ENCODE measurements around the gene PCGF2.
"Not testable (repeated sequence)": the region's sequence is repeated elsewhere in the genome, so short reads cannot be mapped to it uniquely, and the experiment has no call there.

PCGF2 gene

DNA sequence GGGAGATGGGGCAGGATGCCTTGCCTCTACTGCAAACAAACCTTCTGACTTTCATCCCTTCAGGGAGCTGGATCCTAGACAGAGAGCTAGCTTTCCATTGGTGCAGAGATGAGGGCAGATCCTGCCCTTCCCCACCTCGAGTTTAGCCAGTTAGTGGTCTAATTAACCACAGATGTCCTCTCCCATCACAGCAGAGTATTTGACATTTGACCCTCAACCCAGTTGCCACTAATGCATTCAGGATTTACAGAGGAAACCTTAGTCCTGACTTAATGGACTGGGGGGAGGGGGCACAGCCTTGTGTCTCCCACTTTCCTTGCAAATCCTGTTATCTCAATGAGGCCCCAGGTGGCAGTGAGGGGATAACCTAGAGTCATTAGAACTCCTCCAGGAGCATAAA lies 41.0 kb upstream of the PCGF2 start:
- Histone ChIP-seq H3K9ac (ENCODE audit: low read length) (no peak overlapping the region), H3K4me1 (ENCODE audit: insufficient read depth, low read length, severe bottlenecking) (no peaks in the 10 kb centered on the region), H2AFZ (ENCODE audit: low read length) (no peak overlapping the region), H3F3A (ENCODE audit: insufficient read depth, low read length) (no peaks in the 10 kb centered on the region), H4K20me1 (ENCODE audit: insufficient read depth, low read length) (no peaks in the 10 kb centered on the region), H3K4me2 (ENCODE audit: low read length) (no peak overlapping the region), H3K36me3 (ENCODE audit: insufficient read depth, low read length) (peaks cover 13% of the 10 kb centered on the region; the same call in 1 of the 2 replicates), H3K9me3 (ENCODE audit: low read length) (no peaks in the 10 kb centered on the region), H3K79me2 (ENCODE audit: insufficient read depth, low read length) (no peaks in the 10 kb centered on the region), H3K27me3 (ENCODE audit: insufficient read depth, low read length) (no peaks in the 10 kb centered on the region), H3K27ac (ENCODE audit: low read depth, low read length, poor library complexity, severe bottlenecking) (no peak overlapping the region), H3K9me2 (ENCODE audit: low read depth, low read length) (no peaks in the 10 kb centered on the region), H3K4me3 (ENCODE audit: low read depth, low read length, poor library complexity, severe bottlenecking) (no peak overlapping the region)
- TF ChIP-seq CTCF (IDR thresholded peaks at IDR 0.05; ENCODE audit: low read length) (no peak), EZH2 (IDR thresholded peaks at IDR 0.05; ENCODE audit: borderline replicate concordance, low read length) (no peak)

GRCh38 chr17:38787999-38788398 lies 39.9 kb upstream of the PCGF2 start:
- not testable (repeated sequence) for H3K27ac ChIP-seq (ENCODE audit: low read depth, low read length, poor library complexity, severe bottlenecking); H2AFZ ChIP-seq (ENCODE audit: low read length); H3K27me3 ChIP-seq (ENCODE audit: insufficient read depth, low read length); H3K9ac ChIP-seq (ENCODE audit: low read length); H3K4me3 ChIP-seq (ENCODE audit: low read depth, low read length, poor library complexity, severe bottlenecking); H3K9me3 ChIP-seq (ENCODE audit: low read length); H3F3A ChIP-seq (ENCODE audit: insufficient read depth, low read length); H3K79me2 ChIP-seq (ENCODE audit: insufficient read depth, low read length); H3K4me2 ChIP-seq (ENCODE audit: low read length); H4K20me1 ChIP-seq (ENCODE audit: insufficient read depth, low read length); H3K9me2 ChIP-seq (ENCODE audit: low read depth, low read length); H3K4me1 ChIP-seq (ENCODE audit: insufficient read depth, low read length, severe bottlenecking)
- H3K36me3 ChIP-seq (ENCODE audit: insufficient read depth, low read length), result peaks cover 16% of the 10 kb centered on the region

- H3F3A ChIP-seq (ENCODE audit: insufficient read depth, low read length), result no peaks in the 10 kb centered on the region
- no peaks in the 10 kb centered on the region for H3K4me1 ChIP-seq (ENCODE audit: insufficient read depth, low read length, severe bottlenecking)
- H3K36me3 ChIP-seq (ENCODE audit: insufficient read depth, low read length), result peaks cover 16% of the 10 kb centered on the region
- H2AFZ ChIP-seq (ENCODE audit: low read length), result no peak overlapping the region
- TF ChIP-seq CTCF (IDR thresholded peaks at IDR 0.05; ENCODE audit: low read length), result no peak
- TF ChIP-seq EZH2 (IDR thresholded peaks at IDR 0.05; ENCODE audit: borderline replicate concordance, low read length), result no peak
- H3K4me3 ChIP-seq (ENCODE audit: low read depth, low read length, poor library complexity, severe bottlenecking), result no peak overlapping the region
- H3K27me3 ChIP-seq (ENCODE audit: insufficient read depth, low read length), result no peaks in the 10 kb centered on the region
- no peaks in the 10 kb centered on the region for H4K20me1 ChIP-seq (ENCODE audit: insufficient read depth, low read length)
- no peak overlapping the region for H3K9ac ChIP-seq (ENCODE audit: low read length)
- H3K9me3 ChIP-seq (ENCODE audit: low read length), result no peaks in the 10 kb centered on the region
- no peaks in the 10 kb centered on the region for H3K9me2 ChIP-seq (ENCODE audit: low read depth, low read length)
- H3K27ac ChIP-seq (ENCODE audit: low read depth, low read length, poor library complexity, severe bottlenecking), result no peak overlapping the region
- no peak overlapping the region for H3K4me2 ChIP-seq (ENCODE audit: low read length)
- H3K79me2 ChIP-seq (ENCODE audit: insufficient read depth, low read length), result no peaks in the 10 kb centered on the region
Observed at GRCh38 chr17:38786372-38786771, 38.2 kb upstream of the PCGF2 start.

DNA sequence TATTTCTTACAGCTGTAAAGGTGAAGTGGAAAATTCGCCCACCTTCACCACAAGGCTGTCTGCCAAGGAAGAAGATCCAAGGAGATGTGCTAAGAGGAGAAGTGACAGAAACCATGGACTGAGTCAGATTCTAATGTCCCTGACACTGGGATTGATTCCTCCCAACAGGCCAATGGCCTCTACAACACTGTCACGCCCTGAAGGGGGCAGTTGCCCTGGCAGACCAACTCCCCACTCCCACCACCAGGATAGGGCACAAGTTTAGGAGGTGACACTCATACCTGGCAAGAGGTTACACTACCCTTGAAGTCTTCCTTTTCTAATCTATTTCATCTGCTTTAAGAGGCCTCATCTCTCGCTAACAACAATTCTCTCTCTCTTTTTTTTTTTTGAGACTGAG lies 35.1 kb upstream of the PCGF2 start:
- Histone ChIP-seq H3K4me2 (ENCODE audit: low read length) (no peak overlapping the region), H4K20me1 (ENCODE audit: insufficient read depth, low read length) (no peaks in the 10 kb centered on the region)

More for the DNA sequence above, 35.1 kb upstream of the PCGF2 start:
- H3F3A ChIP-seq (ENCODE audit: insufficient read depth, low read length), result no peaks in the 10 kb centered on the region
- H3K4me1 ChIP-seq (ENCODE audit: insufficient read depth, low read length, severe bottlenecking), result no peaks in the 10 kb centered on the region
- no peaks in the 10 kb centered on the region for H3K9me2 ChIP-seq (ENCODE audit: low read depth, low read length)
- TF ChIP-seq EZH2 (IDR thresholded peaks at IDR 0.05; ENCODE audit: borderline replicate concordance, low read length) (no peak), CTCF (IDR thresholded peaks at IDR 0.05; ENCODE audit: low read length) (no peak)
- H3K9me3 ChIP-seq (ENCODE audit: low read length), result no peaks in the 10 kb centered on the region
- no peak overlapping the region for H3K4me3 ChIP-seq (ENCODE audit: low read depth, low read length, poor library complexity, severe bottlenecking)
- H3K79me2 ChIP-seq (ENCODE audit: insufficient read depth, low read length), result no peaks in the 10 kb centered on the region
- H3K27me3 ChIP-seq (ENCODE audit: insufficient read depth, low read length), result no peaks in the 10 kb centered on the region
- H3K27ac ChIP-seq (ENCODE audit: low read depth, low read length, poor library complexity, severe bottlenecking), result no peak overlapping the region
- H3K9ac ChIP-seq (ENCODE audit: low read length), result no peak overlapping the region
- peaks cover 37% of the 10 kb centered on the region for H3K36me3 ChIP-seq (ENCODE audit: insufficient read depth, low read length)
- no peak overlapping the region for H2AFZ ChIP-seq (ENCODE audit: low read length)

Data from OCI-LY1 (cell line).